Measurements from ENCODE around the gene SIGLEC1.

- TF ChIP-seq, protein P1, sequence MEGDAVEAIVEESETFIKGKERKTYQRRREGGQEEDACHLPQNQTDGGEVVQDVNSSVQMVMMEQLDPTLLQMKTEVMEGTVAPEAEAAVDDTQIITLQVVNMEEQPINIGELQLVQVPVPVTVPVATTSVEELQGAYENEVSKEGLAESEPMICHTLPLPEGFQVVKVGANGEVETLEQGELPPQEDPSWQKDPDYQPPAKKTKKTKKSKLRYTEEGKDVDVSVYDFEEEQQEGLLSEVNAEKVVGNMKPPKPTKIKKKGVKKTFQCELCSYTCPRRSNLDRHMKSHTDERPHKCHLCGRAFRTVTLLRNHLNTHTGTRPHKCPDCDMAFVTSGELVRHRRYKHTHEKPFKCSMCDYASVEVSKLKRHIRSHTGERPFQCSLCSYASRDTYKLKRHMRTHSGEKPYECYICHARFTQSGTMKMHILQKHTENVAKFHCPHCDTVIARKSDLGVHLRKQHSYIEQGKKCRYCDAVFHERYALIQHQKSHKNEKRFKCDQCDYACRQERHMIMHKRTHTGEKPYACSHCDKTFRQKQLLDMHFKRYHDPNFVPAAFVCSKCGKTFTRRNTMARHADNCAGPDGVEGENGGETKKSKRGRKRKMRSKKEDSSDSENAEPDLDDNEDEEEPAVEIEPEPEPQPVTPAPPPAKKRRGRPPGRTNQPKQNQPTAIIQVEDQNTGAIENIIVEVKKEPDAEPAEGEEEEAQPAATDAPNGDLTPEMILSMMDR (IDR thresholded peaks at IDR 0.05): no peak
- TF ChIP-seq POLR2A (IDR thresholded peaks at IDR 0.05): no peak
Observed at GRCh38 chr20:3759316-3759823, 47.0 kb upstream of the SIGLEC1 start.
